ENCODE measurements around the gene ROR2. TPM values are rescaled to one million over a fixed set of nuclear protein-coding genes. Genes with fewer than 3 reads are reported as not detected.

The ROR2 gene
- total and polyA plus RNA-seq, 11 donors, result 0.18 to 9.0 (median 0.49) TPM

DNA sequence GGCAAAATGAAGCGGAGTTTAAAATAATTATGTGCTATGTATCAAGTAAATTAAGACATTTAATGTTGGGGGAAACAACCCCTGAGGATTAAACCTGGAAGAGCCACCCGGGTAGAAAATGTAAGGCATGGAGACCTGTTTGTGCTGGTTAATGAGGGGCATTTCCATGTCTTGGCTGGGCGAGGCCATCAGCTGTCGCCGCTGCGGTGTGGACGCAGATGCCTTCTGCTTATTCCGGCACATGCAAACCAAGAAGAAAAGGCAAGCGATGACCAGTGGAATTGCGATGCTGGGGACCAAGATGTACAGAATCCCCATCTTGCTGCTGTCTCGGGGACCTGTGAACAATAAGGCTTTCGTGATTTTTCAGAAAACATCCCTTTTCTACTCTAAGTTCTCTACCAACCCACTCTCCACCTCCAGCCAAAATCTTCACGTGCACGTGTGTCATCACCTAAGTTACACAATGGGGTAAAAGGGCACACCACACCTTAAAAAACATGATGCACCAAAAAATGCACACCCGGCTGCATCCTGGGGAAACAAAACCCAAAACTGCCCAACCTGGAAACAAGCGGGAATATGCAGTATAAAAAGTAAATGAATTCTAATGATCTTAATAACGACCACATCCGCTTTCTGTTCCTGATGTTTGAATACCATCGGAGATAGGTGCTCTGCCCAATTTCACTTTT lies 223.5 kb downstream of the ROR2 start:
- ATAC-seq (no peak), DNase-seq (no peak)
- Histone ChIP-seq H3K27me3 (no peaks in the 10 kb centered on the region), H3K4me3 (no peak overlapping the region), H3K9me3 (no peaks in the 10 kb centered on the region), H3K27ac (no peak overlapping the region), H3K36me3 (no peaks in the 10 kb centered on the region), H3K4me1 (peaks cover 0 to 11% (median 0%) of the 10 kb centered on the region in 12 donors)
- WGBS, 4 donors, result 89 to 94% (median 91%) methylated on average over 19 of the region's 19 CpGs
- intact Hi-C loops (cut with DNase I), result loop anchor here in 8 of 10 donors (1.0 to 10.0 kb wide), 4 partner anchors 809 to 812 kb away; no protein-coding TSS in a partner anchor
- no peak for TF ChIP-seq POLR2A (IDR thresholded peaks at IDR 0.05)
- TF ChIP-seq CTCF (IDR thresholded peaks at IDR 0.05), result no peak

GRCh38 chr9:91725651-91726050 lies 224.4 kb downstream of the ROR2 start:
- Histone ChIP-seq H3K9me3 (no peaks in the 10 kb centered on the region), H3K4me1 (peaks cover 0 to 11% (median 0%) of the 10 kb centered on the region in 12 donors), H3K27ac (no peak overlapping the region), H3K27me3 (peaks cover 0 to 3% (median 0%) of the 10 kb centered on the region in 9 donors), H3K36me3 (no peaks in the 10 kb centered on the region), H3K4me3 (no peak overlapping the region)
- no peak for ATAC-seq
- WGBS, 4 donors, result 81 to 92% (median 85%) methylated on average over 2 to 7 of the region's 7 CpGs
- TF ChIP-seq POLR2A (IDR thresholded peaks at IDR 0.05) (no peak), CTCF (IDR thresholded peaks at IDR 0.05) (no peak)
- no peak for DNase-seq
- intact Hi-C loops (cut with DNase I), result loop anchor here in 6 of 10 donors (2.0 to 10.0 kb wide), 3 partner anchors 808 to 811 kb away; no protein-coding TSS in a partner anchor

GRCh38 chr9:91724609-91725505 lies 225.2 kb downstream of the ROR2 start:
- ATAC-seq, result no peak
- Histone ChIP-seq H3K27ac (no peak overlapping the region), H3K27me3 (peaks cover 0 to 3% (median 0%) of the 10 kb centered on the region in 9 donors), H3K4me1 (peaks cover 0 to 11% (median 0%) of the 10 kb centered on the region in 12 donors), H3K4me3 (no peak overlapping the region), H3K36me3 (no peaks in the 10 kb centered on the region), H3K9me3 (no peaks in the 10 kb centered on the region)
- 91 to 94% (median 92%) methylated on average over 36 to 43 of the region's 43 CpGs for WGBS, 4 donors
- TF ChIP-seq CTCF (IDR thresholded peaks at IDR 0.05) (no peak), POLR2A (IDR thresholded peaks at IDR 0.05) (no peak)
- no peak for DNase-seq
- intact Hi-C loops (cut with DNase I), result loop anchor here in 4 of 10 donors (5.0 to 10.0 kb wide), 2 partner anchors 808 to 810 kb away; no protein-coding TSS in a partner anchor

- ATAC-seq (no peak), DNase-seq (no peak)
- Histone ChIP-seq H3K4me3 (no peak overlapping the region), H3K9me3 (no peaks in the 10 kb centered on the region), H3K36me3 (no peaks in the 10 kb centered on the region), H3K27me3 (peaks cover 0 to 3% (median 0%) of the 10 kb centered on the region in 9 donors), H3K4me1 (peaks cover 0 to 3% (median 0%) of the 10 kb centered on the region in 12 donors), H3K27ac (no peak overlapping the region)
- intact Hi-C loops (cut with DNase I), result loop anchor here in 1 of 10 donors (10.0 kb wide), 1 partner anchor 809 kb away; no protein-coding TSS in a partner anchor
- 89 to 99% (median 92%) methylated on average over 9 to 21 of the region's 21 CpGs for WGBS, 4 donors
- TF ChIP-seq CTCF (IDR thresholded peaks at IDR 0.05) (no peak), POLR2A (IDR thresholded peaks at IDR 0.05) (no peak)
These were observed 226.0 kb downstream of the ROR2 start for GRCh38 chr9:91724068-91724440.

All from heart left ventricle (tissue), 16 donors.